LNCAP (cell line): ENCODE results near the gene STK4.

Experiments
- TF ChIP-seq, protein P1 (sequence below): fragments of 450-650 bp; IDR thresholded peaks from 2 replicates; pipeline ENCODE4 v1.5.1; 2017; ENCODE audit warnings: mild to moderate bottlenecking

STK4 gene

DNA sequence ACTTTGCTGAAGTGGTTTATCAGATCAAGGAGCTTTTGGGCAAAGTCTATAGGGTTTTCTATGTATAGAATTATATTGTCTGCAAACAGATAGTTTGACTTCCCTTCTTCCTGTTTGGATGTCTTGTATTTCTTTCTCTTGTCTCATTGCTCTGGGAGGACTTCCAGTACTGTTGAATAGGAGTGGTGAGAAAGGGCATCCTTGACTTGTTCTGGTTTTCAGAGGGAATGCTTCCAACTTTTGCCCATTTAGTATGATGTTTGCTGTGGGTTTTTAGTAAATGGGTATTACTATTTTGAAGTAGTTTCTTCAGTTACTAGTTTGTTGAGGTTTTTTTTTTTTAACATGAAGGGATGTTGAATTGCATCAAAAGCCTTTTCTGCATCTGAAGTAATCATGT lies 98.5 kb downstream of the STK4 start:
- TF ChIP-seq, protein P1, sequence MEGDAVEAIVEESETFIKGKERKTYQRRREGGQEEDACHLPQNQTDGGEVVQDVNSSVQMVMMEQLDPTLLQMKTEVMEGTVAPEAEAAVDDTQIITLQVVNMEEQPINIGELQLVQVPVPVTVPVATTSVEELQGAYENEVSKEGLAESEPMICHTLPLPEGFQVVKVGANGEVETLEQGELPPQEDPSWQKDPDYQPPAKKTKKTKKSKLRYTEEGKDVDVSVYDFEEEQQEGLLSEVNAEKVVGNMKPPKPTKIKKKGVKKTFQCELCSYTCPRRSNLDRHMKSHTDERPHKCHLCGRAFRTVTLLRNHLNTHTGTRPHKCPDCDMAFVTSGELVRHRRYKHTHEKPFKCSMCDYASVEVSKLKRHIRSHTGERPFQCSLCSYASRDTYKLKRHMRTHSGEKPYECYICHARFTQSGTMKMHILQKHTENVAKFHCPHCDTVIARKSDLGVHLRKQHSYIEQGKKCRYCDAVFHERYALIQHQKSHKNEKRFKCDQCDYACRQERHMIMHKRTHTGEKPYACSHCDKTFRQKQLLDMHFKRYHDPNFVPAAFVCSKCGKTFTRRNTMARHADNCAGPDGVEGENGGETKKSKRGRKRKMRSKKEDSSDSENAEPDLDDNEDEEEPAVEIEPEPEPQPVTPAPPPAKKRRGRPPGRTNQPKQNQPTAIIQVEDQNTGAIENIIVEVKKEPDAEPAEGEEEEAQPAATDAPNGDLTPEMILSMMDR = no peak

DNA sequence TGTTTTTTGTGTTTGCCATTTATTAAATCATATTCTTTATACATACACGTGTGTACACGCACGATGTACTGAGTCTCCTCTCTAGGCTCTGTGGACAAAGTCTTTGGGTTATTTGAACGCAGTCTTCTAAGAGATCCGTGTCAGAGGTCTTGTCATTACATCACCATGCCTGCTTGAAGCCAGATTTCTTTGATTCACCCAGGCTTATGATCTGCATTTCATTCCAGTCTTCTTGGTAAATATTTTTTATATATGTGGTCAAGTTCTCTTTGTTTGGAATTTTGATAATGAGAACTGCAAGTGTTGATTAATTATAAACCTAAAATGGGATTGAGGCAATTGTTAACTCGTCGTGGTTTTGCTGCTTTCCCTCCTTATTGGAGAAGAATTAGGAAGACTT lies 100.1 kb downstream of the STK4 start:
- TF ChIP-seq, protein P1 = no peak

DNA sequence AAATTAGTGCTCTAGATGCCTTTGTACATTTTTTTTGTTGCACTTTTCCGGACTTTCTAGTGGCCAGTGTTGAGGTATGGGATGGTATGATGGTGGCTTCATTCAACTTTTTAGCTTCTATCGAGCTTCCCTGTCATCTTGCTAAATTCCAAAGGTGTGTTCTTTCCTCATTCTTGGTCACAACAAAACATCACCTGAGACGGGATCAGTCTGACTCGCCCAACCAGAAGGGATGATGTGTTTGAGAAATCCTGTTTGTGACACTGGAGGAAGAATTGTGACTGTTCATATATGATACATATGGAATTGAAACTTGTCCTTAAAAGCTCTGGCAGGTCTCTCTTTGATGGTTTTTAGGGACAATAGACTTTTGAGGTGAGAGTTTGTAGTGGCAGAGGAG lies 100.8 kb downstream of the STK4 start:
- TF ChIP-seq, protein P1 = no peak

DNA sequence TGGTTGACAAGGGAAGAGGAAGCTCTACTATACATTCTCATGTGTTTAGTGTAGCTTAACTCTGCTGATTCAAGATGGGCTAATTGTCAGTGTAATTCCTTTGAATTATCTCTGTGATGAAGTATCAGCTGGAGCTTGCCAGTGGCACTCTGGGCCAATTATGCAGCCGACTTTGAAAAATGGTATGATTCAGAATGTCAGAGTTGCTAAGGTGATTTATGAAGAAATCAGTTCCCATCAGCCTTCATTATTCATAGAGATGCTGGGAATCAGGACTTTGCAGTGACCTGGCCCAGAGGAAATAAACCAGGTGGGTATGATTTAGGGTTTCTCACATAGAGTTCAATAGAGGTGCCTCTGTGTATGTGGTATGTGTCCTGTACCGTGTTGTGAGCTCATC lies 101.2 kb downstream of the STK4 start:
- TF ChIP-seq, protein P1 = no peak

DNA sequence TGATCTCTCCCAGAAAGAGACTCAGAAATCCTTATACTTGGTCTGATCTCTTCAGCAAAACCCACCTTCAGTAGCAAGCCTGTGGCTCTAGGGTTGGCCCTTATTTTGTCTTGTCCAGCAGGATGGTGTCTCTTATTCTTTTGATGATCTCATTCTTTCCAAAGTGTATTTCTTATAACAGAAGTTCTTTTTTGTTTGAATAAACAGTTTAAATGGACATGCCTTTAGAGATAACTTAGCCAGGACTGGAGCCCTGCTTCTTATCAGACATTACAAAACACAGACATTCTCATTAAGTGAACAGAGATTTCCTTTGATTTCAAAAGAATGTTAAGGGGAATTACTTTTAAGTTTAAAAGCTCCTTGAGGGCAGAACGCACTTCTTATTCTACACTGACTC lies 102.9 kb downstream of the STK4 start:
- TF ChIP-seq, protein P1 = no peak

DNA sequence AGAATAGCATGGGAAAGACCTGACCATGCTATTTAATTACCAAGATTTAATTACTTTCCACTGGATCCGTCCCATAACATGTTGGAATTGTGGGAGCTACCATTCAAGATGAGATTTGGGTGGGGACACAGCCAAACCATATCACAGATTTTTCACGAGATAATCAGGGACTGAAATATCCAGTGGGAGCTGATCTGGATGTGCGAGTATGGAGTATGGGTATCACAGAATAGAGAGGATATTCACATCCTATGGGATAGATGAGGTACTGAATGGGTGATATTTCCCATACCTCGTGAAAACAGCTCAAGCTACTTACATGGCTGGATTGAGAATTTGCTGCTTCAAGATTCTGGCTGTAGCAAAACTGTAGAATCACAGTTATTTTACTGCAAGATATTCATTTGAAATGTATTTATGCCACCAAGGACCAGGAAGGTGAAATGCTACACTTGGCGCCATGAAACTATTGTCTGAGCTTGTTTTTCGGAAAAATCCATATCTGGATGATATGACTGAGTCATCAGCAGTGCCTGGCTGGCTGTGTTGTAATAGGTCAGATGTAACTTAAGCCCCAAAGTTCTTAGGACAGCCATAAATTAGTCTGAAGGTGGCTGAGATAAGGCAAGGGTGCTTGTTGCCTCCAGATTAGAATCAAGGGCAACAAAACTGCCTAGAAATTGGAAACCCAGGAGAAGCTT lies 104.8 kb downstream of the STK4 start:
- TF ChIP-seq, protein P1 = no peak

DNA sequence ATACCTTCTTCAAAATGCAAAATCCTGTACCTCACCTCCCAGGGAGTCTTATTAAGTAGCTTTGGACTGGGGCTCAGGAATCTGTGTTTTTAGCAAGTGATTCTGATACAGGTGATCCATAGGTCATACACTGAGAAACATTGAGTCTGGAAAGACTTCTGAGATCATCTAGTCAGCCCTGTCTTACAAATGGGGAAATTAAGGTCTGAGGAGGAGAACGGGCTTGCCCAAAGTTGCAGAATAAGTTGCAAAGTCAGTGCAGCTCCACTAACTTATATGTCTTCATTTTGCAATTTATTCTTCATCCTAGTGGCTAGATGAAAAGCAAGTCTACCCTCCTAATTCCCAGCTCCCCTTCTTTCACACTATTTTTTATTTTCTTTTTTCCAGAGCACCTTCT lies 105.8 kb downstream of the STK4 start:
- TF ChIP-seq, protein P1 = no peak

DNA sequence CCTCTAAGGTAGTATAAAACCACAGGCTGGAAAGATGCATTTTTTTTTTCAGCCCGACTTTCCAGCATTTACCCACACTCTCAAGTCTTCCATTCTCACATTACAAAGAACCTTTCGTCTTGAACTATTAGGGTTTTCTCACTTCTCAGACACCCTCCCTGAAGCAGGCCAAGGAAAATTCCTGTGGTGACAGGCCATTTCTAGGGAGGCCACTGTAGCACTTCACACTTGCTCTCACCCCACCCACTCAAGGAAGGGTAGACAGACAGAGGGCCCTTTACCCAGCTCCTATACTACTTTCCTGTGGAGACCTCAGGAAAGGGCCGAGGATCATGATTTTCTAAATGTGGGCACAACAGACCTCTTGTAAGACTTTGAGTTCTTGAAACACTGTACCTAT lies 106.9 kb downstream of the STK4 start:
- TF ChIP-seq, protein P1 = no peak
